CD4-positive, CD25-positive, alpha-beta regulatory T cell (primary cell): Measurements from ENCODE around the gene ADAMTSL3. TPM values are rescaled to one million over a fixed set of nuclear protein-coding genes. Genes with fewer than 3 reads are reported as not detected.

Experiments
- ATAC-seq, 2 donors: fragments of 150-1000 bp; cut with Tn5 transposase; one replicate each; pipeline ENCODE4 v1.10.0; 2021; ENCODE audit warnings: low read depth in 2 of 2, moderate number of reproducible peaks in 2 of 2, moderate library complexity in 1 of 2
- DNase-seq, 3 donors: peaks; one replicate each; pipeline versions ENCODE4 v3.0.0 to v3.0.0-alpha.2; 2012 to 2022; ENCODE audit warnings: mixed read lengths in 1 of 3
- H3K27ac ChIP-seq: one replicate; pipeline ENCODE4 v1.7.0; 2013; ENCODE audit warnings: mild to moderate bottlenecking, low read length; ENCODE audit not compliant: insufficient read depth, poor library complexity, severe bottlenecking
- H3K27me3 ChIP-seq: one replicate; pipeline ENCODE4 v1.7.0; 2013; ENCODE audit warnings: low read length; ENCODE audit not compliant: control insufficient read depth, insufficient read depth
- H3K36me3 ChIP-seq: one replicate; pipeline ENCODE4 v1.7.0; 2013; ENCODE audit warnings: mild to moderate bottlenecking, low read length, moderate library complexity; ENCODE audit not compliant: control insufficient read depth, insufficient read depth
- H3K4me1 ChIP-seq: 2 replicates; pipeline ENCODE4 v1.7.0; 2013; ENCODE audit warnings: mild to moderate bottlenecking, low read length; ENCODE audit not compliant: insufficient read depth, control insufficient read depth, poor library complexity, severe bottlenecking
- H3K4me3 ChIP-seq: one replicate; pipeline ENCODE4 v1.7.0; 2013; ENCODE audit warnings: low read depth, mild to moderate bottlenecking, low read length, moderate library complexity
- H3K9me3 ChIP-seq, 2 experiments: 1 replicate in 1 of 2; 2 replicates in 1 of 2; pipeline ENCODE4 v1.7.0; 2013; ENCODE audit warnings: low read length in 2 of 2, mild to moderate bottlenecking in 1 of 2, moderate library complexity in 1 of 2; ENCODE audit not compliant: control insufficient read depth in 2 of 2
- H3K27ac Mint-ChIP-seq, 3 donors: one replicate each; pipeline ENCODE4 v1.8.0; 2020 to 2022; ENCODE audit warnings: mild to moderate bottlenecking in 3 of 3, mixed read lengths in 3 of 3, moderate library complexity in 2 of 3
- H3K27me3 Mint-ChIP-seq: one replicate; pipeline ENCODE4 v1.8.0; 2022; ENCODE audit warnings: mild to moderate bottlenecking, mixed read lengths
- H3K36me3 Mint-ChIP-seq: one replicate; pipeline ENCODE4 v1.8.0; 2020; ENCODE audit warnings: mixed read lengths
- H3K4me1 Mint-ChIP-seq, 4 donors: one replicate each; pipeline ENCODE4 v1.8.0; 2020 to 2022; ENCODE audit warnings: mixed read lengths in 4 of 4, mild to moderate bottlenecking in 1 of 4
- H3K4me3 Mint-ChIP-seq, 4 donors: one replicate each; pipeline ENCODE4 v1.8.0; 2020 to 2022; ENCODE audit warnings: mild to moderate bottlenecking in 4 of 4, mixed read lengths in 4 of 4, moderate library complexity in 3 of 4
- H3K9me3 Mint-ChIP-seq, 7 donors: one replicate each; pipeline ENCODE4 v1.8.0; 2020 to 2022; ENCODE audit warnings: mixed read lengths in 7 of 7, mild to moderate bottlenecking in 3 of 7, moderate library complexity in 2 of 7
- polyA plus RNA-seq, 4 donors: library from polyadenylated mRNA; unstranded; fragments of 300-500 nt; fragmentation: Illumina TruSeq; gene quantifications; one replicate each; pipeline ENCODE4 v1.2.3, GENCODE V29; 2021
- total RNA-seq: library from RNA; stranded (reverse); gene quantifications from one replicate; pipeline ENCODE4 v1.2.3, GENCODE V29; 2022

Gene ADAMTSL3
- total and polyA plus RNA-seq, 5 donors from 2014 or later, result not detected

GRCh38 chr15:83844742-83845141 is 190.8 kb downstream of the ADAMTSL3 start:
- Mint-ChIP-seq H3K4me1 (no peaks in the 10 kb centered on the region), H3K27ac (no peak overlapping the region), H3K9me3 (peaks cover 0 to 5% (median 0%) of the 10 kb centered on the region in 7 donors), H3K4me3 (no peak overlapping the region), H3K36me3 (no peaks in the 10 kb centered on the region), H3K27me3 (peaks cover 8% of the 10 kb centered on the region)
- H3K36me3 ChIP-seq, result no peaks in the 10 kb centered on the region
- ATAC-seq, result no peak
- no peaks in the 10 kb centered on the region for H3K9me3 ChIP-seq
- H3K4me1 ChIP-seq, result no peaks in the 10 kb centered on the region
- H3K27me3 ChIP-seq, result peaks cover 2% of the 10 kb centered on the region
- no peak overlapping the region for H3K4me3 ChIP-seq
- H3K27ac ChIP-seq, result no peak overlapping the region
- DNase-seq, result no peak

- Histone ChIP-seq H3K4me1 (no peaks in the 10 kb centered on the region), H3K27ac (no peak overlapping the region), H3K9me3 (no peaks in the 10 kb centered on the region), H3K4me3 (no peak overlapping the region), H3K27me3 (peaks cover 2% of the 10 kb centered on the region), H3K36me3 (no peaks in the 10 kb centered on the region)
- Mint-ChIP-seq H3K27ac (no peak overlapping the region), H3K9me3 (peaks cover 0 to 5% (median 0%) of the 10 kb centered on the region in 7 donors), H3K4me3 (no peak overlapping the region), H3K4me1 (no peaks in the 10 kb centered on the region), H3K27me3 (peaks cover 9% of the 10 kb centered on the region), H3K36me3 (no peaks in the 10 kb centered on the region)
- DNase-seq (no peak), ATAC-seq (no peak)
Observed at GRCh38 chr15:83845230-83845629, 191.3 kb downstream of the ADAMTSL3 start.

- H3K9me3 ChIP-seq, result no peaks in the 10 kb centered on the region
- H3K36me3 Mint-ChIP-seq, result no peaks in the 10 kb centered on the region
- H3K9me3 Mint-ChIP-seq, result peaks cover 0 to 8% (median 0%) of the 10 kb centered on the region in 7 donors
- peaks cover 2% of the 10 kb centered on the region for H3K27me3 ChIP-seq
- H3K4me1 ChIP-seq, result no peaks in the 10 kb centered on the region
- no peaks in the 10 kb centered on the region for H3K36me3 ChIP-seq
- peaks cover 9% of the 10 kb centered on the region for H3K27me3 Mint-ChIP-seq
- no peak for ATAC-seq
- no peak overlapping the region for H3K27ac ChIP-seq
- H3K4me3 ChIP-seq, result no peak overlapping the region
- no peaks in the 10 kb centered on the region for H3K4me1 Mint-ChIP-seq
- DNase-seq, result no peak
- no peak overlapping the region for H3K27ac Mint-ChIP-seq
- no peak overlapping the region for H3K4me3 Mint-ChIP-seq
Observed at GRCh38 chr15:83846847-83847246, 192.9 kb downstream of the ADAMTSL3 start.

GRCh38 chr15:83848315-83849050 is 194.6 kb downstream of the ADAMTSL3 start:
- H3K27me3 Mint-ChIP-seq, result peaks cover 4% of the 10 kb centered on the region
- no peak overlapping the region for H3K27ac Mint-ChIP-seq
- Histone ChIP-seq H3K36me3 (no peaks in the 10 kb centered on the region), H3K27ac (no peak overlapping the region), H3K4me1 (no peaks in the 10 kb centered on the region), H3K27me3 (no peaks in the 10 kb centered on the region), H3K9me3 (no peaks in the 10 kb centered on the region), H3K4me3 (no peak overlapping the region)
- H3K4me3 Mint-ChIP-seq, result no peak overlapping the region
- DNase-seq (no peak), ATAC-seq (no peak)
- no peaks in the 10 kb centered on the region for H3K36me3 Mint-ChIP-seq
- H3K4me1 Mint-ChIP-seq, result no peaks in the 10 kb centered on the region
- H3K9me3 Mint-ChIP-seq, result peaks cover 0 to 2% (median 0%) of the 10 kb centered on the region in 7 donors

GRCh38 chr15:83850015-83850414 is 196.1 kb downstream of the ADAMTSL3 start:
- no peak overlapping the region for H3K4me3 ChIP-seq
- no peaks in the 10 kb centered on the region for H3K9me3 ChIP-seq
- Mint-ChIP-seq H3K27me3 (peaks cover 4% of the 10 kb centered on the region), H3K36me3 (no peaks in the 10 kb centered on the region), H3K9me3 (peaks cover 0 to 2% (median 0%) of the 10 kb centered on the region in 7 donors), H3K27ac (no peak overlapping the region), H3K4me3 (no peak overlapping the region), H3K4me1 (no peaks in the 10 kb centered on the region)
- H3K27ac ChIP-seq, result no peak overlapping the region
- DNase-seq, result no peak
- no peaks in the 10 kb centered on the region for H3K4me1 ChIP-seq
- no peak for ATAC-seq
- H3K27me3 ChIP-seq, result no peaks in the 10 kb centered on the region
- H3K36me3 ChIP-seq, result no peaks in the 10 kb centered on the region

- peaks cover 4% of the 10 kb centered on the region for H3K27me3 Mint-ChIP-seq
- H3K36me3 ChIP-seq, result no peaks in the 10 kb centered on the region
- no peaks in the 10 kb centered on the region for H3K4me1 Mint-ChIP-seq
- no peak overlapping the region for H3K27ac ChIP-seq
- peaks cover 0 to 2% (median 0%) of the 10 kb centered on the region in 7 donors for H3K9me3 Mint-ChIP-seq
- ATAC-seq (no peak), DNase-seq (no peak)
- no peak overlapping the region for H3K4me3 ChIP-seq
- no peak overlapping the region for H3K4me3 Mint-ChIP-seq
- H3K9me3 ChIP-seq, result no peaks in the 10 kb centered on the region
- no peaks in the 10 kb centered on the region for H3K27me3 ChIP-seq
- no peaks in the 10 kb centered on the region for H3K4me1 ChIP-seq
- H3K27ac Mint-ChIP-seq, result no peak overlapping the region
- no peaks in the 10 kb centered on the region for H3K36me3 Mint-ChIP-seq
Observed at GRCh38 chr15:83850501-83851245, 196.8 kb downstream of the ADAMTSL3 start.

- Histone ChIP-seq H3K36me3 (no peaks in the 10 kb centered on the region), H3K27ac (no peak overlapping the region), H3K4me1 (no peaks in the 10 kb centered on the region), H3K9me3 (no peaks in the 10 kb centered on the region), H3K4me3 (no peak overlapping the region), H3K27me3 (no peaks in the 10 kb centered on the region)
- H3K4me1 Mint-ChIP-seq, result no peaks in the 10 kb centered on the region
- H3K27me3 Mint-ChIP-seq, result peaks cover 4% of the 10 kb centered on the region
- no peak overlapping the region for H3K4me3 Mint-ChIP-seq
- H3K27ac Mint-ChIP-seq, result no peak overlapping the region
- no peak for ATAC-seq
- H3K9me3 Mint-ChIP-seq, result peaks cover 0 to 2% (median 0%) of the 10 kb centered on the region in 7 donors
- no peaks in the 10 kb centered on the region for H3K36me3 Mint-ChIP-seq
- no peak for DNase-seq
Observed at GRCh38 chr15:83853232-83853631, 199.3 kb downstream of the ADAMTSL3 start.
